ENCODE results near the gene ADAT2.

The ADAT2 gene

GRCh38 chr6:143485967-143486366, 35.5 kb upstream of the ADAT2 start:
- no peaks in the 10 kb centered on the region for H3K9me2 ChIP-seq (replicated peaks; ENCODE audit: control insufficient read depth, low read length)
- no peaks in the 10 kb centered on the region for H3K79me2 ChIP-seq (ENCODE audit: control insufficient read depth, low read length)
- no peaks in the 10 kb centered on the region for H3F3A ChIP-seq (ENCODE audit: control insufficient read depth, insufficient read depth)
- H3K27ac ChIP-seq (ENCODE audit: low read depth, low read length): no peak overlapping the region
- H3K4me2 ChIP-seq (ENCODE audit: low read length): no peak overlapping the region
- H4K20me1 ChIP-seq (ENCODE audit: control insufficient read depth, insufficient read depth, low read depth, low read length): no peaks in the 10 kb centered on the region
- H3K36me3 ChIP-seq (ENCODE audit: control insufficient read depth, low read length): no peaks in the 10 kb centered on the region
- H3K4me3 ChIP-seq (ENCODE audit: low read length): no peak overlapping the region
- no peaks in the 10 kb centered on the region for H3K9me3 ChIP-seq (ENCODE audit: control insufficient read depth, insufficient read depth, low read length)
- no peaks in the 10 kb centered on the region for H3K4me1 ChIP-seq (ENCODE audit: control insufficient read depth, low read length)
- no peaks in the 10 kb centered on the region for H3K27me3 ChIP-seq (ENCODE audit: control insufficient read depth, low read length)
- no peak for TF ChIP-seq EZH2phosphoT487 (IDR thresholded peaks at IDR 0.05; ENCODE audit: borderline replicate concordance, low read length)
- TF ChIP-seq, protein P1, sequence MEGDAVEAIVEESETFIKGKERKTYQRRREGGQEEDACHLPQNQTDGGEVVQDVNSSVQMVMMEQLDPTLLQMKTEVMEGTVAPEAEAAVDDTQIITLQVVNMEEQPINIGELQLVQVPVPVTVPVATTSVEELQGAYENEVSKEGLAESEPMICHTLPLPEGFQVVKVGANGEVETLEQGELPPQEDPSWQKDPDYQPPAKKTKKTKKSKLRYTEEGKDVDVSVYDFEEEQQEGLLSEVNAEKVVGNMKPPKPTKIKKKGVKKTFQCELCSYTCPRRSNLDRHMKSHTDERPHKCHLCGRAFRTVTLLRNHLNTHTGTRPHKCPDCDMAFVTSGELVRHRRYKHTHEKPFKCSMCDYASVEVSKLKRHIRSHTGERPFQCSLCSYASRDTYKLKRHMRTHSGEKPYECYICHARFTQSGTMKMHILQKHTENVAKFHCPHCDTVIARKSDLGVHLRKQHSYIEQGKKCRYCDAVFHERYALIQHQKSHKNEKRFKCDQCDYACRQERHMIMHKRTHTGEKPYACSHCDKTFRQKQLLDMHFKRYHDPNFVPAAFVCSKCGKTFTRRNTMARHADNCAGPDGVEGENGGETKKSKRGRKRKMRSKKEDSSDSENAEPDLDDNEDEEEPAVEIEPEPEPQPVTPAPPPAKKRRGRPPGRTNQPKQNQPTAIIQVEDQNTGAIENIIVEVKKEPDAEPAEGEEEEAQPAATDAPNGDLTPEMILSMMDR (IDR thresholded peaks at IDR 0.05; ENCODE audit: low read depth, low read length, poor library complexity, severe bottlenecking): no peak

DNA sequence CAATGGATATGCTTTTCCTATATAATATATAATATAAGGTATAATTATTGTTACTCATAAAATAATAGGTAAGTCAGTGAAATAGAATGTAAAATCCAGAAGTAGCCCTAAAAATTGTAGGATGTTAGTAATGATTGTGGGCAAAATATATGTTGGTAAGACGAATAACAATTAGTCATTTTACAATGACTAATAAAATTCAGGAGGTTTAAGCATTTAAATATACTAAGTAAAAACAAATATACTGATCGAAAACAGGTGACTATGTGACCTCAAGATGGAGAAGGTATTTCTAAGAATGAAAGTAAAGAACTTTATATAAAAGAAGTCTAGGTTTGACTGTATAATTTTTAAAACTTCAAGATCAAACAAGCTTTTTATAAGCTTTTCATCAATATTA, 32.1 kb upstream of the ADAT2 start:
- peaks cover 17% of the 10 kb centered on the region for H3K36me3 ChIP-seq (ENCODE audit: control insufficient read depth, low read length)
- H3K9me2 ChIP-seq (replicated peaks; ENCODE audit: control insufficient read depth, low read length): no peaks in the 10 kb centered on the region
- TF ChIP-seq, protein P1 (IDR thresholded peaks at IDR 0.05; ENCODE audit: low read depth, low read length, poor library complexity, severe bottlenecking): no peak
- no peak for TF ChIP-seq EZH2phosphoT487 (IDR thresholded peaks at IDR 0.05; ENCODE audit: borderline replicate concordance, low read length)
- H3K27me3 ChIP-seq (ENCODE audit: control insufficient read depth, low read length): no peaks in the 10 kb centered on the region
- H3K4me3 ChIP-seq (ENCODE audit: low read length): no peak overlapping the region
- H3K27ac ChIP-seq (ENCODE audit: low read depth, low read length): no peak overlapping the region
- H3K4me2 ChIP-seq (ENCODE audit: low read length): no peak overlapping the region
- H3K79me2 ChIP-seq (ENCODE audit: control insufficient read depth, low read length): no peaks in the 10 kb centered on the region
- H3F3A ChIP-seq (ENCODE audit: control insufficient read depth, insufficient read depth): no peaks in the 10 kb centered on the region
- no peaks in the 10 kb centered on the region for H3K9me3 ChIP-seq (ENCODE audit: control insufficient read depth, insufficient read depth, low read length)
- peaks cover 4% of the 10 kb centered on the region; the same call in 1 of the 2 replicates for H3K4me1 ChIP-seq (ENCODE audit: control insufficient read depth, low read length)
- no peaks in the 10 kb centered on the region for H4K20me1 ChIP-seq (ENCODE audit: control insufficient read depth, insufficient read depth, low read depth, low read length)

GRCh38 chr6:143478479-143479062, 28.1 kb upstream of the ADAT2 start:
- peaks cover 31% of the 10 kb centered on the region for H3K36me3 ChIP-seq (ENCODE audit: control insufficient read depth, low read length)
- no peak overlapping the region for H3K4me3 ChIP-seq (ENCODE audit: low read length)
- H3K9me3 ChIP-seq (ENCODE audit: control insufficient read depth, insufficient read depth, low read length): no peaks in the 10 kb centered on the region

More at GRCh38 chr6:143478479-143479062, 28.1 kb upstream of the ADAT2 start:
- TF ChIP-seq, protein P1 (IDR thresholded peaks at IDR 0.05; ENCODE audit: low read depth, low read length, poor library complexity, severe bottlenecking): no peak
- no peak for TF ChIP-seq EZH2phosphoT487 (IDR thresholded peaks at IDR 0.05; ENCODE audit: borderline replicate concordance, low read length)
- no peaks in the 10 kb centered on the region for H3K27me3 ChIP-seq (ENCODE audit: control insufficient read depth, low read length)
- no peaks in the 10 kb centered on the region for H3K9me2 ChIP-seq (replicated peaks; ENCODE audit: control insufficient read depth, low read length)
- no peaks in the 10 kb centered on the region for H3F3A ChIP-seq (ENCODE audit: control insufficient read depth, insufficient read depth)
- no peaks in the 10 kb centered on the region for H3K79me2 ChIP-seq (ENCODE audit: control insufficient read depth, low read length)
- no peaks in the 10 kb centered on the region for H4K20me1 ChIP-seq (ENCODE audit: control insufficient read depth, insufficient read depth, low read depth, low read length)
- H3K4me1 ChIP-seq (ENCODE audit: control insufficient read depth, low read length): peaks cover 4% of the 10 kb centered on the region; the same call in 1 of the 2 replicates
- H3K27ac ChIP-seq (ENCODE audit: low read depth, low read length): no peak overlapping the region
- H3K4me2 ChIP-seq (ENCODE audit: low read length): no peak overlapping the region

Measured in DOHH2 (cell line).